HCT116 (cell line): ENCODE results near the gene SLC27A3. TPM values are rescaled to one million over a fixed set of nuclear protein-coding genes. Genes with fewer than 3 reads are reported as not detected.

Source experiments
- ATAC-seq: fragments of 200-7000 bp; cut with Tn5 transposase; 2 replicates; pipeline ENCODE4 v1.9.1; 2020; ENCODE audit warnings: mild to moderate bottlenecking, moderate library complexity
- BruUV-seq: library from RNA; stranded (reverse); fragments of 400-500 nt; replicated peaks from 2 replicates; lab custom pipeline; 2021; lab: Mats Ljungman, UMichigan
- CTCF ChIA-PET: fragments of 300-600 bp; sonication (Branson Sonifier 250); formaldehyde crosslinking; loops from one replicate; lab custom pipeline; 2021; ENCODE audit warnings: antibody characterized with exemption; lab: Charles Lee
- POLR2A ChIA-PET: fragments of 300-600, 350-600 bp; sonication (Branson Sonifier 250); formaldehyde crosslinking; loops from one replicate; lab custom pipeline; 2021; ENCODE audit warnings: antibody characterized with exemption; lab: Charles Lee
- RAD21 ChIA-PET, 2 experiments: fragments of 300-600 bp; sonication (Branson Sonifier 250); formaldehyde crosslinking; loops; one replicate each; lab custom pipeline; 2023; ENCODE audit warnings: low total read pairs in 2 of 2; ENCODE audit not compliant: uncharacterized antibody in 2 of 2, unreplicated experiment in 2 of 2, low non-redundant PET in 1 of 2; lab: Charles Lee
- DNase-seq: peaks from one replicate; pipeline ENCODE4 v3.0.0-alpha.2; 2010; ENCODE audit warnings: low read depth, low spot score
- H2AFZ ChIP-seq: fragments of 200-600 bp; shearing (Covaris generic), sonication (generic); 2 replicates; pipeline ENCODE4 v1.6.1; 2017; ENCODE audit warnings: low read depth, mixed run types, mixed read lengths, antibody characterized with exemption, low read length; ENCODE audit not compliant: poor library complexity, severe bottlenecking
- H3K27ac ChIP-seq: 2 replicates; pipeline ENCODE4 v1.5.1; 2012; ENCODE audit warnings: low read depth, low read length
- H3K27me3 ChIP-seq: fragments of 200-600 bp; sonication (generic); 2 replicates; pipeline ENCODE4 v1.6.1; 2016; ENCODE audit warnings: mixed run types, low read length, mixed read lengths; ENCODE audit not compliant: insufficient read depth
- H3K36me3 ChIP-seq, 2 experiments: fragments of 200-500 bp in 1 of 2; fragments of 200-600 bp in 1 of 2; sonication (Bioruptor generic) in 1 of 2; sonication (generic) in 1 of 2; 2 replicates each; pipeline versions ENCODE4 v1.5.1 to v1.6.1; 2014 to 2016; ENCODE audit warnings: low read length in 2 of 2, inconsistent platforms in 1 of 2, mixed read lengths in 1 of 2, mixed run types in 1 of 2; ENCODE audit not compliant: insufficient read depth in 2 of 2, control insufficient read depth in 1 of 2
- H3K4me1 ChIP-seq, 2 experiments: fragments of 200-600 bp in 1 of 2; sonication (generic) in 1 of 2; 2 replicates each; pipeline versions ENCODE4 v1.5.1 to v1.6.1; 2012 to 2017; ENCODE audit warnings: low read length in 2 of 2, inconsistent platforms in 1 of 2, mild to moderate bottlenecking in 1 of 2, mixed read lengths in 1 of 2, mixed run types in 1 of 2, moderate library complexity in 1 of 2; ENCODE audit not compliant: insufficient read depth in 2 of 2, control insufficient read depth in 1 of 2
- H3K4me2 ChIP-seq: fragments of 200-600 bp; sonication (generic); 2 replicates; pipeline ENCODE4 v1.6.1; 2017; ENCODE audit warnings: mixed run types, low read length, mixed read lengths
- H3K4me3 ChIP-seq, 2 experiments: fragments of 200-600 bp in 1 of 2; sonication (generic) in 1 of 2; replicated peaks in 1 of 2; 2 replicates each; pipeline ENCODE4 v1.5.1; 2011 to 2016; ENCODE audit warnings: low read length in 2 of 2, control low read depth in 1 of 2, low read depth in 1 of 2, mild to moderate bottlenecking in 1 of 2, mixed read lengths in 1 of 2, mixed run types in 1 of 2
- H3K79me2 ChIP-seq: fragments of 200-600 bp; sonication (generic); 2 replicates; pipeline ENCODE4 v1.6.1; 2017; ENCODE audit warnings: mild to moderate bottlenecking, mixed run types, low read length, moderate library complexity, mixed read lengths; ENCODE audit not compliant: insufficient read depth
- H3K9ac ChIP-seq: fragments of 200-600 bp; sonication (generic); 2 replicates; pipeline ENCODE4 v1.6.1; 2016; ENCODE audit warnings: low read length, mixed read lengths
- H3K9me2 ChIP-seq: fragments of 200-600 bp; sonication (generic), shearing (Covaris generic); 2 replicates; pipeline ENCODE4 v1.6.1; 2017; ENCODE audit warnings: mixed run types, mild to moderate bottlenecking, moderate library complexity; ENCODE audit not compliant: insufficient read depth
- H3K9me3 ChIP-seq, 2 experiments: fragments of 200-500 bp in 1 of 2; fragments of 200-600 bp in 1 of 2; sonication (Bioruptor generic) in 1 of 2; sonication (generic) in 1 of 2; 2 replicates each; pipeline ENCODE4 v1.6.1; 2014 to 2017; ENCODE audit warnings: low read length in 2 of 2, mixed read lengths in 2 of 2, inconsistent platforms in 1 of 2, low read depth in 1 of 2, mild to moderate bottlenecking in 1 of 2, mixed run types in 1 of 2, moderate library complexity in 1 of 2; ENCODE audit not compliant: control insufficient read depth in 1 of 2, insufficient read depth in 1 of 2
- H4K20me1 ChIP-seq: fragments of 200-600 bp; sonication (generic), shearing (Covaris generic); 2 replicates; pipeline ENCODE4 v1.6.1; 2017; ENCODE audit warnings: mixed run types, mild to moderate bottlenecking, moderate library complexity; ENCODE audit not compliant: insufficient read depth
- CBX3 ChIP-seq: IDR thresholded peaks from 2 replicates; pipeline ENCODE4 v1.6.1; 2012; ENCODE audit warnings: low read depth
- ELF1 ChIP-seq: IDR thresholded peaks from 2 replicates; pipeline ENCODE4 v1.6.1; 2012; ENCODE audit warnings: low read depth, borderline replicate concordance
- EZH2 ChIP-seq: fragments of 200-600 bp; sonication (generic); IDR thresholded peaks from 2 replicates; pipeline ENCODE4 v1.6.1; 2017; ENCODE audit warnings: antibody characterized with exemption, mixed run types
- POLR2A ChIP-seq: IDR thresholded peaks from 2 replicates; pipeline ENCODE4 v1.7.0; 2011; ENCODE audit warnings: borderline replicate concordance; ENCODE audit not compliant: insufficient read depth, insufficient read length; ENCODE audit errors: extremely low read depth
- POLR2AphosphoS5 ChIP-seq: IDR thresholded peaks from 2 replicates; pipeline ENCODE4 v1.6.1; 2011; ENCODE audit warnings: mild to moderate bottlenecking, low read depth, low read length, moderate library complexity
- TCF7L2 ChIP-seq: IDR thresholded peaks from 2 replicates; pipeline ENCODE4 v1.7.0; 2011; ENCODE audit warnings: borderline replicate concordance, inconsistent platforms; ENCODE audit not compliant: insufficient read depth, insufficient read length; ENCODE audit errors: extremely low read depth
- ZNF274 ChIP-seq: fragments of 200-500 bp; sonication (Bioruptor generic); IDR thresholded peaks from 2 replicates; pipeline ENCODE4 v1.6.1; 2014; ENCODE audit warnings: mild to moderate bottlenecking, low read depth, low read length, inconsistent platforms
- intact Hi-C: fragments of 100-400 bp; cut with micrococcal nuclease; formaldehyde crosslinking; loops from 2 replicates; pipeline ENCODE4 v1.10.0; 2022
- total RNA-seq: library from RNA; stranded (reverse); gene quantifications from one replicate; pipeline ENCODE4 v1.2.1, GENCODE V29; 2021; ENCODE audit not compliant: unreplicated experiment
- TF ChIP-seq, protein P1 (sequence below): IDR thresholded peaks from 2 replicates; pipeline ENCODE4 v1.6.1; 2011; ENCODE audit warnings: mild to moderate bottlenecking, low read length, moderate library complexity; ENCODE audit not compliant: insufficient replicate concordance; ENCODE audit errors: extremely low read depth

The SLC27A3 gene
- total RNA-seq, 1 experiment from 2014 or later, result 14.3 TPM

DNA sequence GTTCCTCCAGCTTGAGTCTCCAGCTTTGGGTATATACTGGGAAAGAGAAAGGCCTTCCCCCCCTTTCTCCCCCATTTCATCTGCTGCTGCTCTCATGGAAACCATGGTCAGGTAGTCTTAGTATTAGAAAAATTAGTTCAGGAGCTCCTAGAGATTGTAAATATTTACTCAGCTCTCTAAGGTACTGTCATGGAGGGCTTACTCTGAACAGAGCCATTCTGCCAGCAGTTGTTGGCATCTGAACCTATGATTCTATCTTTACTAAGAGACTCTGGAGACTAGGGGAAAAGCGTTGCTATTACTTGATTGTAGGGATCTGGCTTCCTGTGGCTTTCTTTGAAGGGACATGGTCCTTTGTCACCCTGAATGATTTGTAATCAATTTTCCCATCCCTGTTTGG is 41.2 kb upstream of the SLC27A3 start:
- Histone ChIP-seq H3K4me2 (no peak overlapping the region), H3K9ac (no peak overlapping the region), H2AFZ (no peak overlapping the region), H3K79me2 (peaks cover 12% of the 10 kb centered on the region; the same call in 1 of the 2 replicates), H3K27me3 (no peaks in the 10 kb centered on the region), H3K4me3 (no peak overlapping the region), H4K20me1 (no peaks in the 10 kb centered on the region), H3K9me2 (no peaks in the 10 kb centered on the region), H3K9me3 (no peaks in the 10 kb centered on the region)
- intact Hi-C loops, result no loop called here
- DNase-seq (no peak), ATAC-seq (no peak)
- CTCF ChIA-PET, result no interaction called here
- no TSS peak for BruUV-seq
- RAD21 ChIA-PET, result no interaction called here
- TF ChIP-seq POLR2A (no peak), ELF1 (no peak), CBX3 (no peak), EZH2 (no peak)
- TF ChIP-seq, all 23 proteins: peak for 0
- H3K36me3 ChIP-seq, result 0 out of 4 replicates have a peak, but pooled peaks cover 0 to 2% of the 10 kb centered on the region in 2 experiments
- POLR2A ChIA-PET, result no interaction called here
- peaks cover 0 to 23% of the 10 kb centered on the region in 2 experiments; a peak in 3 of 4 replicates for H3K4me1 ChIP-seq
- no peak overlapping the region for H3K27ac ChIP-seq

DNA sequence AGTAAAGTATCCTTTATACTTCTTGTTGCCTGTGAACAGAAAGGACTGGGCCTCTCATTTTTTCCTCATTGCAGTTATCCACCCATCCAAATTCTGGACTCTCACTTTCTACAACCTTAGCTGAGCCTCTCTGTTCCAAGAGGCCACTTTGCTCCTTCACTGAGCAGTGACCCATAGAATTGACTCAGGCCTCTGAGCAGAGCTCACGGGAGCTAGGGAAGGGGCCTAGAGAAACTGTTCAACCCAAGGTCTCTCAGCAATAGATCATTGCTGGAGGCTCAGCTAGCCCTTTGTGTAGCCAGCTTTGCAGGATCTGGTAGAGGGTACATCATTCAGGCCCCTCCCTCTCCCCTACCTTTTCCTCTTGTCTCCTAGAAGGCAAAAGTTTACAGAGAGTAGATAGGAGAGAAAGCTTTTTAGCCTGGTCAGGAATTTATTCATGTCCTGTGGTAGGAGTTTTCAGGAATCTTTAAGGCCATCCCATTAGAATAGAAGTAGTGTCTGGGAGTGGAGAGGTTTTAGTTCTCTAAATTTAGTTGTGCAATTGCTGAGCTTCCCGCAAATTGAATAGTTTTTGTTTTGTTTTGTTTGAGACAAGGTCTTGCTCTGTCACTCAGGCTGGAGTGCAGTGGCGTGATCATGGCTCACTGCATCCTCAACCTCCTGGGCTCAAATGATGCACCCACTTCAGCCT is 40.7 kb upstream of the SLC27A3 start:
- H3K36me3 ChIP-seq, result 0 out of 4 replicates have a peak, but pooled peaks cover 0 to 2% of the 10 kb centered on the region in 2 experiments
- no peak overlapping the region for H3K27ac ChIP-seq
- no peak overlapping the region for H3K9ac ChIP-seq
- H3K79me2 ChIP-seq, result peaks cover 7% of the 10 kb centered on the region; the same call in 1 of the 2 replicates
- H3K27me3 ChIP-seq, result no peaks in the 10 kb centered on the region
- DNase-seq (no peak), ATAC-seq (no peak)
- H3K9me2 ChIP-seq, result no peaks in the 10 kb centered on the region
- no peak overlapping the region for H3K4me2 ChIP-seq
- BruUV-seq, result no TSS peak
- H4K20me1 ChIP-seq, result no peaks in the 10 kb centered on the region
- intact Hi-C loops, result no loop called here
- H3K4me3 ChIP-seq, result no peak overlapping the region
- H3K9me3 ChIP-seq, result no peaks in the 10 kb centered on the region
- CTCF ChIA-PET, result no interaction called here
- POLR2A ChIA-PET, result no interaction called here
- RAD21 ChIA-PET, result no interaction called here
- no peak overlapping the region for H2AFZ ChIP-seq
- H3K4me1 ChIP-seq, result peaks cover 0 to 19% of the 10 kb centered on the region in 2 experiments; a peak in 2 of 4 replicates
- TF ChIP-seq TCF7L2, result no peak
- TF ChIP-seq, protein P1, sequence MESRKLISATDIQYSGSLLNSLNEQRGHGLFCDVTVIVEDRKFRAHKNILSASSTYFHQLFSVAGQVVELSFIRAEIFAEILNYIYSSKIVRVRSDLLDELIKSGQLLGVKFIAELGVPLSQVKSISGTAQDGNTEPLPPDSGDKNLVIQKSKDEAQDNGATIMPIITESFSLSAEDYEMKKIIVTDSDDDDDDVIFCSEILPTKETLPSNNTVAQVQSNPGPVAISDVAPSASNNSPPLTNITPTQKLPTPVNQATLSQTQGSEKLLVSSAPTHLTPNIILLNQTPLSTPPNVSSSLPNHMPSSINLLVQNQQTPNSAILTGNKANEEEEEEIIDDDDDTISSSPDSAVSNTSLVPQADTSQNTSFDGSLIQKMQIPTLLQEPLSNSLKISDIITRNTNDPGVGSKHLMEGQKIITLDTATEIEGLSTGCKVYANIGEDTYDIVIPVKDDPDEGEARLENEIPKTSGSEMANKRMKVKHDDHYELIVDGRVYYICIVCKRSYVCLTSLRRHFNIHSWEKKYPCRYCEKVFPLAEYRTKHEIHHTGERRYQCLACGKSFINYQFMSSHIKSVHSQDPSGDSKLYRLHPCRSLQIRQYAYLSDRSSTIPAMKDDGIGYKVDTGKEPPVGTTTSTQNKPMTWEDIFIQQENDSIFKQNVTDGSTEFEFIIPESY, result no peak
- no peak for TF ChIP-seq ZNF274
- TF ChIP-seq POLR2AphosphoS5, result no peak
